T-helper 9 cell (primary cell): ENCODE results near the gene TPRKB.
"Not testable (repeated sequence)": the region's sequence is repeated elsewhere in the genome, so short reads cannot be mapped to it uniquely, and the experiment has no call there.

Experiments
- DNase-seq: peaks from one replicate; pipeline ENCODE4 v3.0.0-alpha.2; 2020

The TPRKB gene

DNA sequence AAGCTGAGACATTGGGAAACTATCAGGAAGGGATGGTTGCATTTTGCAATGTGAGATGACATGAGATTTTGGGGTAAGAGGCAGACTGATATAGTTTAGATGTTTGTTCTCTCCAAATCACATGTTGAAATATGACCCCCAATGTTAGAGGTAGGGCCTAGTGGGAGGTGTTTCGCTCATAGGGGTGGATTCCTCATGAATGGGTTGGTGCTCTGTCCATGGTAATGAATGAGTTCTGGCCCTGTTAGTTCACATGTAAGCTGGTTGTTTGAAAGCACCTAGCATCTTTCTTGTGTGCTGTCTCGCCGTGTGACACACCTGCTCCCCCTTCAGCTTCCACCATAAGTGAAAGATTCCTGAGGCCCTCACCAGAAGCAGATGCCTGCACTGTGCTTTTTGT, 37.7 kb downstream of the TPRKB start:
- DNase-seq: no peak

GRCh38 chr2:73698101-73698500, 39.0 kb downstream of the TPRKB start:
- no peak for DNase-seq

DNA sequence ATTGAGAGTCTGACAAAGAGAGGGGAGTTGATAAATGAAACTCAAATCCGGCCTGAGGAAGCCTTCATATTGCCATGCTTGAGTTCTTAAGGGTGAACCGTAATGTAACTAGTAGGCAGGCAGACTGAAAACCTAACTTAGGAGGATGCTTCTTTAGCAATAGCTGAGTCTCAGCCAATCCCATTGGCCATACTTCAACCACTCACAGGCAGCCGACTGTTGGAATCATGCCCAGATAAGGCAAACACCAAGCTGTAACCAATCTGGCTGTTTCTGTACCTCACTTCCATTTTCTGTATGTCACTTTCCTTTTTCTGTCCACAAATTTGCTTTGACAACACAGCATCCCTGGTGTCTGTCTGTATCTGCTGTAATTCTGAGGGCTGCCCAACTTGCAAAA, 39.5 kb downstream of the TPRKB start:
- no peak for DNase-seq

GRCh38 chr2:73696985-73697384, 40.2 kb downstream of the TPRKB start:
- not testable (repeated sequence) for DNase-seq

GRCh38 chr2:73696521-73696920, 40.6 kb downstream of the TPRKB start:
- not testable (repeated sequence) for DNase-seq

DNA sequence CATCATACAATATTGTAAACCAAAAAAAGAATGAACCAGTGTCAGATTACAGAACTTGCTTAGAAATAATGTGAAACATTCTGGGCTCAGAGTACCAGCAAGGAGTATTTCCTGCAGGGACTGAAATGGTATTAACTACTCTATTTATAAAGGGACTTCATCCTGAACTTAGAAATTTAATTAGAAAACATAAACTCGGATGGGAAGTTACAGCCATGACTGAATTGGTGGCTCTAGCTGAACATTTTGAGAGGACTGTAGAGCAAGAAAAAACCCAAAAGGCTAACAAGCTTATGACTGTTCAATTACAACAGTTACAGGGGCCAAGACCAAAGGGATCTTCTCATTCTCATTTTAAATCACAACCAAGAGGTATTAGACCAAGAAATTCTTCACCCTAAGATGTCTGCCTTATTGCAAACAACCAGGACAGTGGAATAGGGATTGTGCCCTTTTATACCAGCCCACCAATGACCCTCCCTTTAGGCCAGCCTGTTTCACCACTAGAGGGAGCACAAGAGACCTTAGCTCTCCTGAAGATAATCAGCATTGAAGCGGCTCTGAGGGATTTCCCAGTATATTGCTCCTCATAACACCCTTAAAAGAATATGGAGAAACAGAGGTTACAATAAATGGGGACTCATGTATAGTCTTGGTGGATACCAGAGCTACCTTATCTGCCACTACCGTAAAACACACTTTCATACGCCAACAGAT, 46.6 kb downstream of the TPRKB start:
- not testable (repeated sequence) for DNase-seq

GRCh38 chr2:73688494-73688893, 48.7 kb downstream of the TPRKB start:
- DNase-seq: not testable (repeated sequence)

GRCh38 chr2:73685764-73686438, 51.2 kb downstream of the TPRKB start:
- no peak for DNase-seq

- DNase-seq: not testable (repeated sequence)
These were observed 52.2 kb downstream of the TPRKB start for GRCh38 chr2:73684905-73685304.

GRCh38 chr2:73684325-73684724, 52.8 kb downstream of the TPRKB start:
- not testable (repeated sequence) for DNase-seq

DNA sequence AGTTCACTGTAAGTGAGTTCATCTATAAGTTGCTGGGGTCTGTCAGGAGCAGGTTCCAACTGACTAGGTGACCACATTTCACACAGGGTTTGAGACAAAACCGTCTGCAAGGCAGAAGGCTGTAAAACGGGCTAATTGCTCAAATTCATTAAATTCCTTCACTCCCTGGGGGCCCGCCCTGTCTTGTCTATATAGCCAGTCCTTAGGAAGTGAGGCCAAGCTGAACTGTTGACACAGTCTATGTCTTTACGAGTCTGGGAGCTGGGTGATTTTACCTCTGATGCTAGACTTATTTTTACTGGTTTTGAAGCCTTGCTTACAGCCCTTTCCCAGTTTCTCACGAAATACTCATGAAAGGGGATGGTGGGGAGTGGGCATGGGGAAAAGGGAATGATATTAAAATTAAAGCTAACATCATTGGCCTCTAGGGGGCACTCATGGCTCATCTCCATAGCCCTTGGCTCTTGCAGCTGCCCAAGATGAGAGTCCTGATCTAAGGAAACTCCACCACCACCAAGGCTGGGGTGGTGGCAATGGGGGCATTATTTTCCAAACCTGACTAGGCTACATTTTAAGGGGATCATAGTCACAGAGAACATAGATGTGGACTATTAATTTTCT, 57.1 kb downstream of the TPRKB start:
- DNase-seq: not testable (repeated sequence)
